CD14-positive monocyte (primary cell): ENCODE measurements around the gene ZEB2. TPM values are rescaled to one million over a fixed set of nuclear protein-coding genes. Genes with fewer than 3 reads are reported as not detected.

Experiments used
- DNase-seq, 3 donors: peaks; one replicate each; pipeline ENCODE4 v3.0.0-alpha.2; 2011 to 2022
- H2AFZ ChIP-seq: 2 replicates; pipeline ENCODE4 v1.6.0; 2012; ENCODE audit warnings: mild to moderate bottlenecking, low read depth, low read length, inconsistent platforms; ENCODE audit not compliant: insufficient read depth, poor library complexity, severe bottlenecking
- H3K27ac ChIP-seq, 2 donors: 1 replicate in 1 of 2; 2 replicates in 1 of 2; pipeline ENCODE4 v1.5.1; 2012 to 2013; ENCODE audit warnings: low read length in 2 of 2, control low read depth in 1 of 2, inconsistent platforms in 1 of 2, low read depth in 1 of 2, mild to moderate bottlenecking in 1 of 2
- H3K27me3 ChIP-seq, 2 donors: one replicate each; pipeline versions ENCODE4 v1.6.0 to v1.6.1; 2011 to 2013; ENCODE audit warnings: low read length in 2 of 2; ENCODE audit not compliant: control insufficient read depth in 2 of 2, insufficient read depth in 2 of 2
- H3K36me3 ChIP-seq, 2 donors: replicated peaks in 1 of 2; 1 replicate in 1 of 2; 2 replicates in 1 of 2; pipeline versions ENCODE4 v1.5.1 to v1.6.1; 2012 to 2013; ENCODE audit warnings: low read length in 2 of 2, control low read depth in 1 of 2, inconsistent platforms in 1 of 2, mild to moderate bottlenecking in 1 of 2; ENCODE audit not compliant: insufficient read depth in 2 of 2, control insufficient read depth in 1 of 2
- H3K4me1 ChIP-seq, 2 donors: 1 replicate in 1 of 2; 2 replicates in 1 of 2; pipeline versions ENCODE4 v1.5.1 to v1.6.1; 2012 to 2013; ENCODE audit warnings: low read length in 2 of 2, control low read depth in 1 of 2, inconsistent platforms in 1 of 2, mild to moderate bottlenecking in 1 of 2, moderate library complexity in 1 of 2; ENCODE audit not compliant: insufficient read depth in 2 of 2, control insufficient read depth in 1 of 2
- H3K4me2 ChIP-seq: replicated peaks from 2 replicates; pipeline ENCODE3; 2012; ENCODE audit warnings: low read length, moderate library complexity, mild to moderate bottlenecking; ENCODE audit not compliant: poor library complexity, severe bottlenecking; ENCODE audit errors: extremely low read depth
- H3K4me3 ChIP-seq, 3 experiments: fragments of 200-600 bp in 1 of 3; sonication (generic) in 1 of 3; replicated peaks in 1 of 3; 1 replicate in 2 of 3; 2 replicates in 1 of 3; pipeline ENCODE4 v1.5.1; 2011 to 2013; ENCODE audit warnings: low read length in 3 of 3, mild to moderate bottlenecking in 3 of 3, control low read depth in 2 of 3, low read depth in 2 of 3, inconsistent platforms in 1 of 3, moderate library complexity in 1 of 3
- H3K79me2 ChIP-seq: 2 replicates; pipeline ENCODE4 v1.6.0; 2012; ENCODE audit warnings: mild to moderate bottlenecking, control low read depth, inconsistent platforms, low read length, moderate library complexity; ENCODE audit not compliant: insufficient read depth
- H3K9ac ChIP-seq: 2 replicates; pipeline ENCODE4 v1.6.0; 2017; ENCODE audit warnings: low read length, mild to moderate bottlenecking; ENCODE audit not compliant: insufficient read depth, poor library complexity, severe bottlenecking
- H3K9me3 ChIP-seq, 2 donors: replicated peaks in 1 of 2; 1 replicate in 1 of 2; 2 replicates in 1 of 2; pipeline versions ENCODE4 v1.5.1 to v1.6.1; 2012 to 2013; ENCODE audit warnings: low read length in 2 of 2, control low read depth in 1 of 2; ENCODE audit not compliant: control insufficient read depth in 1 of 2, insufficient read depth in 1 of 2
- H4K20me1 ChIP-seq: 2 replicates; pipeline ENCODE4 v1.6.0; 2012; ENCODE audit warnings: mild to moderate bottlenecking, low read length, control low read depth, moderate library complexity; ENCODE audit not compliant: insufficient read depth
- H3K27ac Mint-ChIP-seq, 7 donors: one replicate each; pipeline ENCODE4 v1.8.0; 2020; ENCODE audit warnings: mild to moderate bottlenecking in 7 of 7, mixed read lengths in 7 of 7, moderate library complexity in 6 of 7, inconsistent platforms in 2 of 7
- H3K27me3 Mint-ChIP-seq, 3 donors: one replicate each; pipeline ENCODE4 v1.8.0; 2021 to 2022; ENCODE audit warnings: low read depth in 3 of 3, mild to moderate bottlenecking in 3 of 3, mixed read lengths in 3 of 3, moderate library complexity in 3 of 3, inconsistent platforms in 1 of 3
- H3K36me3 Mint-ChIP-seq, 2 donors: one replicate each; pipeline ENCODE4 v1.8.0; 2020; ENCODE audit warnings: mixed read lengths in 2 of 2, inconsistent platforms in 1 of 2, mild to moderate bottlenecking in 1 of 2
- H3K4me1 Mint-ChIP-seq: one replicate; pipeline ENCODE4 v1.8.0; 2020; ENCODE audit warnings: mild to moderate bottlenecking, mixed read lengths
- H3K4me3 Mint-ChIP-seq, 2 donors: one replicate each; pipeline ENCODE4 v1.8.0; 2020; ENCODE audit warnings: mild to moderate bottlenecking in 2 of 2, mixed read lengths in 2 of 2, moderate library complexity in 1 of 2
- H3K9me3 Mint-ChIP-seq, 7 donors: one replicate each; pipeline ENCODE4 v1.8.0; 2020 to 2022; ENCODE audit warnings: mixed read lengths in 7 of 7, mild to moderate bottlenecking in 6 of 7, moderate library complexity in 6 of 7, inconsistent platforms in 2 of 7
- CTCF ChIP-seq: fragments of 200-600 bp; IDR thresholded peaks from one replicate; pipeline ENCODE4 v1.8.0; 2022; ENCODE audit warnings: antibody characterized with exemption, mild to moderate bottlenecking
- WGBS: methylation state at CpG from one replicate; pipeline ENCODE4 v1.1.5; 2013; ENCODE audit warnings: missing lambda C conversion rate; ENCODE audit not compliant: insufficient coverage; 5-methylcytosine and 5-hydroxymethylcytosine counted together
- intact Hi-C, 2 donors: fragments of 100-400 bp; cut with micrococcal nuclease; formaldehyde crosslinking; loops; one replicate each; pipeline versions ENCODE4 v1.15.0 to v1.15.1; 2023
- polyA plus RNA-seq, 3 donors: library from polyadenylated mRNA; depleted of rRNA in 1 of 3; unstranded in 2 of 3; stranded (reverse) in 1 of 3; fragments of 300-500 nt in 2 of 3; fragments of >200 nt in 1 of 3; fragmentation: Illumina TruSeq in 2 of 3; gene quantifications; 1 replicate in 2 of 3; 2 replicates in 1 of 3; pipeline ENCODE4 v1.2.3, GENCODE V29; 2012 to 2021

Gene ZEB2
- polyA plus RNA-seq, 3 donors = 76.8 to 325 (median 93.8) TPM

- no peak for DNase-seq
- no peak for TF ChIP-seq CTCF
- Histone ChIP-seq H3K4me2 (no peak overlapping the region), H3K4me3 (no peak overlapping the region), H2AFZ (no peak overlapping the region), H3K27ac (peak overlapping the region in 1 of 2 donors; percentile 72), H3K27me3 (no peaks in the 10 kb centered on the region), H3K9ac (no peak overlapping the region), H3K79me2 (peaks cover 100% of the 10 kb centered on the region), H4K20me1 (peaks cover 100% of the 10 kb centered on the region), H3K36me3 (peaks cover 65 to 100% of the 10 kb centered on the region in 2 donors), H3K9me3 (no peaks in the 10 kb centered on the region), H3K4me1 (peaks cover 63 to 95% of the 10 kb centered on the region in 2 donors)
- no peaks in the 10 kb centered on the region for H3K27me3 Mint-ChIP-seq
- WGBS = 100% methylated on average over 1 of the region's 3 CpGs
- H3K9me3 Mint-ChIP-seq = peaks cover 0 to 1% (median 0%) of the 10 kb centered on the region in 7 donors
- no peak overlapping the region for H3K4me3 Mint-ChIP-seq
- H3K36me3 Mint-ChIP-seq = peaks cover 50 to 53% of the 10 kb centered on the region in 2 donors
- peaks cover 52% of the 10 kb centered on the region for H3K4me1 Mint-ChIP-seq
- peak overlapping the region in 4 of 7 donors; percentile 35 to 84 (median 60) for H3K27ac Mint-ChIP-seq
- intact Hi-C loops = no loop called here
Observed at GRCh38 chr2:144431998-144432397, 87.9 kb downstream of the ZEB2 start.

- Mint-ChIP-seq H3K4me1 (peaks cover 58% of the 10 kb centered on the region), H3K4me3 (no peak overlapping the region), H3K36me3 (peaks cover 49 to 53% of the 10 kb centered on the region in 2 donors), H3K27me3 (no peaks in the 10 kb centered on the region), H3K9me3 (peaks cover 0 to 1% (median 0%) of the 10 kb centered on the region in 7 donors), H3K27ac (no peak overlapping the region)
- Histone ChIP-seq H3K4me3 (no peak overlapping the region), H3K27me3 (no peaks in the 10 kb centered on the region), H3K4me2 (no peak overlapping the region), H2AFZ (no peak overlapping the region), H4K20me1 (peaks cover 100% of the 10 kb centered on the region), H3K4me1 (peaks cover 69 to 95% of the 10 kb centered on the region in 2 donors), H3K79me2 (peaks cover 100% of the 10 kb centered on the region), H3K9me3 (no peaks in the 10 kb centered on the region), H3K36me3 (peaks cover 70 to 98% of the 10 kb centered on the region in 2 donors), H3K9ac (no peak overlapping the region), H3K27ac (peak overlapping the region; percentile 26 to 72)
- no peak for TF ChIP-seq CTCF
- intact Hi-C loops = no loop called here
- no peak for DNase-seq
- WGBS = 93% methylated on average over 5 of the region's 8 CpGs
Observed at GRCh38 chr2:144431392-144431783, 88.5 kb downstream of the ZEB2 start.
